ENCODE measurements around the gene PLSCR1.

GRCh38 chr3:146540236-146540635, 4.2 kb downstream of the PLSCR1 start:
- TF ChIP-seq, protein P1, sequence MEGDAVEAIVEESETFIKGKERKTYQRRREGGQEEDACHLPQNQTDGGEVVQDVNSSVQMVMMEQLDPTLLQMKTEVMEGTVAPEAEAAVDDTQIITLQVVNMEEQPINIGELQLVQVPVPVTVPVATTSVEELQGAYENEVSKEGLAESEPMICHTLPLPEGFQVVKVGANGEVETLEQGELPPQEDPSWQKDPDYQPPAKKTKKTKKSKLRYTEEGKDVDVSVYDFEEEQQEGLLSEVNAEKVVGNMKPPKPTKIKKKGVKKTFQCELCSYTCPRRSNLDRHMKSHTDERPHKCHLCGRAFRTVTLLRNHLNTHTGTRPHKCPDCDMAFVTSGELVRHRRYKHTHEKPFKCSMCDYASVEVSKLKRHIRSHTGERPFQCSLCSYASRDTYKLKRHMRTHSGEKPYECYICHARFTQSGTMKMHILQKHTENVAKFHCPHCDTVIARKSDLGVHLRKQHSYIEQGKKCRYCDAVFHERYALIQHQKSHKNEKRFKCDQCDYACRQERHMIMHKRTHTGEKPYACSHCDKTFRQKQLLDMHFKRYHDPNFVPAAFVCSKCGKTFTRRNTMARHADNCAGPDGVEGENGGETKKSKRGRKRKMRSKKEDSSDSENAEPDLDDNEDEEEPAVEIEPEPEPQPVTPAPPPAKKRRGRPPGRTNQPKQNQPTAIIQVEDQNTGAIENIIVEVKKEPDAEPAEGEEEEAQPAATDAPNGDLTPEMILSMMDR (IDR thresholded peaks at IDR 0.05) = no peak
- no peak for TF ChIP-seq POLR2AphosphoS5 (IDR thresholded peaks at IDR 0.05)
- TF ChIP-seq POLR2A (IDR thresholded peaks at IDR 0.05) = no peak

Measured in sigmoid colon (tissue), 4 donors.